ENCODE data around the gene CAP2.

- TF ChIP-seq CTCF (IDR thresholded peaks at IDR 0.05) = no peak
- TF ChIP-seq POLR2AphosphoS5 (IDR thresholded peaks at IDR 0.05; ENCODE audit: low read depth, low read length) = no peak
Observed at GRCh38 chr6:17552861-17553260, 159.5 kb downstream of the CAP2 start.
